Measurements from ENCODE around the gene PPFIA2.
A peak's percentile ranks its signal among the peaks of the same experiment; 100 is the strongest.

PPFIA2 gene

DNA sequence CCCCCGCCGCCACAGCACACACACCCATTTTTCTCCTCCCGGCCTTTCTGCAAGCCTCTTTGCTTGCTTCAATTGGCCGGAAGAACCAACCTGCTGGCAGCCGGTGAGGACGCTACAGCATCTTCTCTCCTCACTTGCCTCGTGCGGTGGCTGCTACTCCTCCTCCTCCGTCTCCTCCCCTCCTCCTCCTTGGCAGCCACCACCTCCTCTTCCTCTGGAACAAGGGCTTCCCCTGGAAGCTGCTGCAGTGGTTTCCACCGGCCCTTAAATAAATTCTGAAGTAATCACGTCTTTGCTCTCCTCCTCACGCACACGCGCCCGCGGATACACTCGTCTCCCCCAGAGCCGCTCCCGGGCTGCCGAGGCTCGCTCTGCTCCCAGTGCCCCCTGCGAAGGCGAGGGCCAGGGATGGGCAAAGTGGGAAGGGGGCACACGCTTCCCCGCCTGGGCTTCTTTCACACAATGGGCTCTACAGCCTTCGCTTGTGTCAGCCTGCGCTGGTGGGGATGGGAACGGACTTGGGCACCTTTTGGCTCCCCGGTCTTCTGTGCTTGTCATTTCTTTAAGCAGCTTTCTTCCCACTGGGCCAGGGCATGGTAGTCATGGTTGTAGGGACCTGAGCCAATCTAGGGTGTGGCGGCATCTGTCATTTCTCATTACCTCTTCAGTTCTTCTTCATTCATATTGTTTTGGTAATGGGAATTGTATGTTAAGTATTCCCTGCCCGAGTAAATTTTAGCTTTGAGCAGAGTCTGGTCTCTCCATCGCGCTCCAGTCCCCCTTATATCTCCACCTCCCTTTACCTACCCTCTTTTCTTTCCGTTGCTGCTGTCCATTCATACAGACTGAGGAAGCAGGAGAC is at the start of gene PPFIA2:
Gene PPFIA2, minus strand, starts transcription at position 161 of the 862 bp plus-strand sequence.
- peak in 1 of 2 donors; percentile 12 for DNase-seq (ENCODE audit: low read depth in 2 of 2)

- DNase-seq (ENCODE audit: low read depth in 2 of 2), result no peak
Observed at GRCh38 chr12:81800298-81801148, 41.4 kb upstream of the PPFIA2 start.

- DNase-seq (ENCODE audit: low read depth in 2 of 2), result no peak
Observed at GRCh38 chr12:81798294-81798693, 39.1 kb upstream of the PPFIA2 start.

GRCh38 chr12:81797100-81797499 is 38.0 kb upstream of the PPFIA2 start:
- DNase-seq (ENCODE audit: low read depth in 2 of 2), result no peak

- no peak for DNase-seq (ENCODE audit: low read depth in 2 of 2)
Observed at GRCh38 chr12:81792666-81793065, 33.5 kb upstream of the PPFIA2 start.

DNA sequence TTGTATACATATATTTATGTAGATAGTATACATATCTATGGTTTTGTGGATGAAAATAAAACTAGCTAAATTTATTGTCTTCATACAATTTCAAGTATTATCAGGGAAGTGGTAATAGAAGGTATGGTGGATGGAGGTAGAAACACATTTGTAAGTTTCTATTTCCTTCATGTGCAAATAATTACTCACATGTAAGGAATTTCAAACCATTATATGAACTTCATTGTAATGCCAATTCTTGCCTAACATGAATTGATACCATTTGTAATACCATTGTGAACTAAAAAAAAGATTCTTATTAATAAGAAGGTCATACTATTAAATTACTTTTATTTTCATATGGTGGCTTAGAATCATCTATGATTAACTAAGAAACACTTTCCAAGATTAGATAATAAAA is 20.1 kb upstream of the PPFIA2 start:
- no peak for DNase-seq (ENCODE audit: low read depth in 2 of 2)

- no peak for DNase-seq (ENCODE audit: low read depth in 2 of 2)
Observed at GRCh38 chr12:81778719-81779118, 19.6 kb upstream of the PPFIA2 start.

DNA sequence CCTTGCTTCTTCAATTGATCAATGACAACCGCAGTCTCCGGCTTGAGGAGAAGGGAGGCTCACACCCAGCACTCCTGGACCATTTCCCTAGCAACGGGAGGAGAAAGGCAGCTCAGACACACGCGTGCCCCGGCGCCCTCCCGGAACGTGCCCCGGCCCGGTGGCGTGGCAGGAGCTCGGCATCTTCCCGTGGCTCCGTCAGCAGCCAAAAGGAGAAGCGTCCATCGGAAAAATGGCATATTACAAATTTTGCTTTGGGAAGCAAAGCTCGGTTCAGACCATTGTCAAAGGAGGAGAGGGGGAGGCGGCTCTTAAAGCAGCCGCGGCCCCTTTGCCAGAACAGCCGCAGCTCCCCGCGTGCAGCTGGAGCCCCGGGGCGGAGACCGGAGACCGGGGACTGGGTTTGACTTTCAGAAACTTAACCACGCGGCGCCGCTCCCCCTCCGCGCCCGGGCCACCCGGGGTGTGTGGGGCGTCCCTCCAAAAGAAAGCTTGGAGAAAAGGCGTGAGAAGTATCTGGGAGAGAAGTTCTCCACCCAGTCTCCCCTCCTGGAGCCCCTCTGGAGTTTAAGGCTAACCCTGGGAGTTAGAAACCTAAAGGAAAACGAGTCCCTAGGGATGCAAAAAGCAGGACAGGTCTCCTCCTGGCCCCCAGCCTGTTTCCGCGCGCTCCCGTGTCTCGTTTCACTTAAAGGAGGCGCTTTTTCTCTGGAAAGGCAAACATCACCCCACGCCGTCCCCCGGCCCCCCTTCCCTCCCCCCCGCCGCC is 545 bp downstream of the PPFIA2 start:
- DNase-seq (ENCODE audit: low read depth in 2 of 2), result no peak

DNA sequence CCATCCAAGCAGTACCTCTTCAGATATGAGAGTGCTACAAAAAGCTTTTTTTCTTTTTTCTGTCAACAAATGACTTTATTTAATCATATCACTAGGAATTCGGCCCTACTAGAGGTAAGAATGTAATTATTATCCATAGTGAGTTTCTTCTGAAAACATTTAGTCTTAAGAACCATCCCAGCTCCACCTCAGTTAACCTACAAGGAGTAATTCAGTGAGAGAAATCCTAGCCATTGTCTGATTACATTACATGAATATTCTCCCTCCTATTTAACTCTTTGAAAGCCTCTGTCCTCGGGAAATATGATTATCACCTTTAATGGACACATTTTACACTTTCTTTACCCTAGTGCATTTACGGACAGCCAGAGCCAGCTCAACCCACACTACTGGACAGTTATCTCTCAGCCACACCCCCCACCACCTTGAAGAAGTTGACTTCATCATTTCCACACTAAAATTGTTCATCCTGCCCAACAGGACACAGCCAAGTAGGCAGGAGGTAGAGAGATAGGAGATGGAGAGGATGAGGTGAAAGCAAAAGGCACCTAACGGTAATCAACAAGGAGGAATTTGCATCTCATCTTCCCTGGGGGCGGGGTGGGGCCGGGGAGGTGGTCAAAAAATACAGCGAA is 1.3 kb downstream of the PPFIA2 start:
- no peak for DNase-seq (ENCODE audit: low read depth in 2 of 2)

- DNase-seq (ENCODE audit: low read depth in 2 of 2), result no peak
Observed at GRCh38 chr12:81729781-81730180, 29.4 kb downstream of the PPFIA2 start.

GRCh38 chr12:81727391-81727790 is 31.8 kb downstream of the PPFIA2 start:
- DNase-seq (ENCODE audit: low read depth in 2 of 2), result no peak

GRCh38 chr12:81726634-81727033 is 32.5 kb downstream of the PPFIA2 start:
- DNase-seq (ENCODE audit: low read depth in 2 of 2), result no peak

- DNase-seq (ENCODE audit: low read depth in 2 of 2), result no peak
Observed at GRCh38 chr12:81723361-81723760, 35.8 kb downstream of the PPFIA2 start.

DNA sequence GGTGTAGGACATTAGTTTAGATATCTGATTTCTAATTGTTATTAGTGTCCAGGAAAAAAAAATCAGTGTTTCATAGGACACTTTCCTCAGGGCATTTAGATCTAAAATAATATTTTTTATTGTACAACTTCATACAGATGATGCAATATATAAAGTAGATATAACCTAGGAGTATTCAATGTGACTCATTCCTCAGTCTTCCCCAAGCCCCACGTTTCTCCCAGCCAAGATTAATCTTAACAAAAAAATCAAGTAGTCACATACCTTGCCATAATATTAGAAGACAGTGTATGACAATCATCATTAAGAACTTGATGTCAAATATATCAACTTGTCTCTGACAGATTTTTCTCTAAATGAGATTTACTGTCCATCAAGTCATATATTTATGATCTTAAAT is 37.1 kb downstream of the PPFIA2 start:
- no peak for DNase-seq (ENCODE audit: low read depth in 2 of 2)

DNA sequence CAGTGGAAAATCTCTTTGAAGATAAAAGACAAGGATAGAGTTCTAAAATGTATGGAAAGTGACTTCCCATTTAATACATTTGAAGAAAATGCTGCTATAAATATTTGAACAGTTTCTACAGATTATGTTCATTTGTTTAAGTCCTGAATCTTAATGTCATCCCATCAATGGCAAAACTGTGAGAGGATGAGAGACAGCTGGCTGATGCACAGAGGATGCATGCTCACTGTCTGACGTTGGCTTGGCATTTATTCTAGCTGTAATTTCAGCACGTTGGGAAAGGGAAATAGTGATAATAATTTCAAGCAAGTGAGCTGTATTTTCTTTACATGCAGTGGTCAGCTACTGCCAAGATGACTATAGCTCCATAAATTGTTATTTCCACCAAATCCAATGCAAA is 40.5 kb downstream of the PPFIA2 start:
- no peak for DNase-seq (ENCODE audit: low read depth in 2 of 2)

DNA sequence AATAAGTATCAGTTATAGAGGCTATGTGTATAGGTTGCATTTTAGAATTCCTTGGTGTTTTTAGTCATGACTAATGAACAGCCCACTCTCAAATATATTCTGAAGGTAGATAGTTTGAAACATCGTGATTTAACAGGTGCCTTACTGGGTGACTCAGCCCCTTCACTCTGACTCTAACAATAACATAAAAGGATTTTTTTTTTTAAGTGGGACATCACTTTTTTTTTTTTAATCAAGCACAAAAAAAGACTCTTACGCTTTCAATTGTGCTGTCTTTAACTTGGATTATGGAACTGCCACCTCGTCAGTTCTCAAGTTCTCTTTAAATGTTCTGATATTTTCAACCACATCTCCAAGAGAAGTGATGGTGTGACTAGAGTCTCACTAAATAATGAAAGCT is 46.6 kb downstream of the PPFIA2 start:
- no peak for DNase-seq (ENCODE audit: low read depth in 2 of 2)

GRCh38 chr12:81705586-81705985 is 53.6 kb downstream of the PPFIA2 start:
- DNase-seq (ENCODE audit: low read depth in 2 of 2), result no peak

- no peak for DNase-seq (ENCODE audit: low read depth in 2 of 2)
Observed at GRCh38 chr12:81699551-81699950, 59.6 kb downstream of the PPFIA2 start.

DNA sequence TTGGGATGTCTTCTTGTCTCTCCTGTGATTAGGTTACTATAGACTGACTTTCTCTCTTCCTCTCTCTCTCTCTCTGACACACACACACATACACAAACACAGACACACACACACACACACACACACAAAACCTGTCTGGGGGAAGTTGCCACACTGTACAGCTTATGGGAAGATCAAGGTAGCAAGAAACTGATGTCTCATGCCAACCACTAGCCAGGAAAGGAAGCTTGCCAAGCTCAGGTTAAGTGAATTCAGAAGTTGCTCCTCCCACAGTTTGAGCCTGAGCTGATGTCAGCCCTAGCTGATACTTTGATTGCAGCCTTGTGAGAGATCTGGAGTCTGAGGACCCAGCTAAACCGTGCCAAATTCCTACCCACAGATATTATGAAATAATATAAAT is 67.1 kb downstream of the PPFIA2 start:
- DNase-seq (ENCODE audit: low read depth in 2 of 2), result no peak

DNA sequence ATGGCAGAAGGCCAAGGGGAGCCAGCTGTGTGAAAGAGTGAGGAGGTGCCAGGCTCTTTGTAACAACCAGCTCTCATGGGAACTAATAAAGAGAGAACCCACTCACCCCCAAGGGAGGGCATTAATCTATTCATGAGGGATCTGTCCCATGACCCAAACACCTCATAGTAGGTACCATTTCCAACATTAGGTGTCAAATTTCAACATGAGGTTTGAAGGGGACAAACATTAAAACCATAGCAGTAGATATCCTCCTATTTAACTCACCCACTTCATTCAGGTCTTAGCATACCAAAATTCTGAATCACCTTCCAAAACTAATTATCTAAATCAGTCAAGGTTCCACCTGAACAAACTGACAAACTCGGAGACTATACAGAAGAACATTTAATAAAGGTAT is 75.3 kb downstream of the PPFIA2 start:
- no peak for DNase-seq (ENCODE audit: low read depth in 2 of 2)

DNA sequence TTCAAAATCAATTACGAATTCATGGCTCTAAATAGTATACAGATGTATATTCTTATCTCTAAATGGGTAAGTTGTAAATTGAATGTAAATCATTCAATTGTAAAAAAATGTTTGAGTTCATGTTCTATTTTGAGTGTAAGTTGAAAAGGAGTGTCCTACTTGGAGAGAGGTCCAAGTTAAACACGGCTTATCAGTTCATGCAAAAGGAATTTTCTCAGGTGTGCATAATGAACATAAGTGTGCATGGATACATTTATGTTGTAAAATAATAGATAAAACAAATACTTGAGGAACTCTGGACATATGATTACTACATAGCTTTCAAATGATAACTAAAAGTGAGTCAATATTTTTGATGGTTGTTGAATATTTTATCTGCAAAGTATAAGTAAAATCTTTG is 79.5 kb downstream of the PPFIA2 start:
- DNase-seq (ENCODE audit: low read depth in 2 of 2), result no peak

DNA sequence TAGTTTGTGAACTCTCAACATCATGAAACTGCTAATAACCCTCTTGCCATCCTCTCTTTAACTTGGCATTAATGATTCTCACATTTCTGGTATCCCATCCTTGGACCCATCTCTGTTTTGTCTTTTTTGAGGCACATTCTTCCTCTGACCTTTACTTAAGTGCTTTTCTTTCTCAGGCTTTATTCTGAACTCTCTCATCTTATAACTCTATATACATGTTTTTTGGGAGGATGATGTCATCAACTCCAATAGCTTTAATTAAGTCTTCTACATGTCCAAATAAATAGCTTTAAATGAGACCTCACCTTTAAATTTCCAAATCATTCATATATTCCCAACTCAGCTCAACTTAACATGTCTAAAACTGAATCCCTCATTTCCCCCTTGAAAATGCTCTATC is 88.4 kb downstream of the PPFIA2 start:
- no peak for DNase-seq (ENCODE audit: low read depth in 2 of 2)

Measured in activated CD4-positive, alpha-beta T cell treated with anti-CD3 and anti-CD28 coated beads for 24 hours (primary cell).